Erythroblast (primary cell): Measurements from ENCODE around the gene GXYLT1.

Experiments
- GATA1 ChIP-seq: IDR thresholded peaks from 2 replicates; pipeline ENCODE4 v1.6.1; 2011; ENCODE audit warnings: low read depth, mild to moderate bottlenecking, control low read depth, low read length, moderate library complexity
- POLR2A ChIP-seq: IDR thresholded peaks from 2 replicates; pipeline ENCODE4 v1.6.1; 2011; ENCODE audit warnings: mild to moderate bottlenecking, low read length

DNA sequence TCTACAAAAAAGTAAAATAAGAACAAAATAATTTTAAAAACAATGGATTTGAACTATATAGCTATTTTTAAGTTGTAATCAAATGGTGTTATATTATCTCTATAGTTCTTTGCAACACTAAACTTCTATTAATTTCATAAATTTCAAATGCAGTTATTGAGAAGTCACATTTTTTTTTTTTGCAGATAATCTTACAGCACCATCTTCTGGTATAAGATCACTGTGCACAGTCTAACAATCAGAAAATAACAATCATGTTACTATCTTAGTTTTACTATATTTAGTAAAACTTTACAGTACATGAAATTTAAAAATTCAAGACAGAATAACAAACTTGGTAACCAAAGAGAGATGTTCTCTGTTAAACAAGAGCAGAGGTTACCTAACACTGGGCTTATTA lies 40.6 kb downstream of the GXYLT1 start:
- TF ChIP-seq POLR2A, result no peak
- no peak for TF ChIP-seq GATA1
